Mucosa of descending colon (tissue), 3 donors: ENCODE results near the gene COL7A1. TPM values are rescaled to one million over a fixed set of nuclear protein-coding genes. Genes with fewer than 3 reads are reported as not detected.

Experiments
- ATAC-seq: fragments of 200-7000 bp; cut with Tn5 transposase; one replicate; pipeline ENCODE4 v1.9.1; 2020; ENCODE audit warnings: mild to moderate bottlenecking, moderate library complexity
- DNase-seq, 3 donors: peaks; one replicate each; pipeline ENCODE4 v3.0.0-alpha.2; 2020
- H3K36me3 ChIP-seq: fragments of 200-600 bp; one replicate; pipeline ENCODE4 v1.8.0; 2021; ENCODE audit warnings: low read depth, mild to moderate bottlenecking
- H3K4me1 ChIP-seq: fragments of 200-600 bp; one replicate; pipeline ENCODE4 v1.8.0; 2021; ENCODE audit warnings: low read depth, mild to moderate bottlenecking
- H3K4me3 ChIP-seq: fragments of 200-600 bp; one replicate; pipeline ENCODE4 v1.8.0; 2021; ENCODE audit warnings: mild to moderate bottlenecking
- H3K9me3 ChIP-seq: fragments of 200-600 bp; one replicate; pipeline ENCODE4 v1.8.0; 2021; ENCODE audit warnings: mild to moderate bottlenecking
- intact Hi-C, 2 donors: fragments of 100-400 bp; cut with DNase I in 1 of 2; cut with micrococcal nuclease in 1 of 2; formaldehyde crosslinking; loops; one replicate each; pipeline versions ENCODE4 v1.11.0 to v1.11.1; 2022; cut with DNase I, micrococcal nuclease
- microRNA-seq: library from miRNA; unstranded; fragments of <30 nt; microRNA quantifications from one replicate; pipeline ENCODE4, GENCODE V29; 2019
- total RNA-seq, 3 donors: library from RNA; stranded (reverse); fragmentation: NEBNext Ultra II Directional in 2 of 3; extraction: Animal tissue kit (Norgen Biotek cat#: 25700) in 2 of 3; gene quantifications; one replicate each; pipeline versions ENCODE4 v1.2.1 to v1.2.4, GENCODE V29; 2021 to 2023
- TF ChIP-seq, protein P1 (sequence below): fragments of 200-600 bp; IDR thresholded peaks from one replicate; pipeline ENCODE4 v1.8.0; 2022; ENCODE audit warnings: antibody characterized with exemption, mild to moderate bottlenecking
- donor health status: DM: no; HTN: no; CAD: no; lungs with moderate emphysema.
- donor health status: DM: no; HTN: no; CAD: no.
- donor health status: DM: no; HTN: yes; CAD: no.

The COL7A1 gene
- total RNA-seq, 3 donors from 2014 or later: 2.8 to 6.8 (median 3.9) TPM

DNA sequence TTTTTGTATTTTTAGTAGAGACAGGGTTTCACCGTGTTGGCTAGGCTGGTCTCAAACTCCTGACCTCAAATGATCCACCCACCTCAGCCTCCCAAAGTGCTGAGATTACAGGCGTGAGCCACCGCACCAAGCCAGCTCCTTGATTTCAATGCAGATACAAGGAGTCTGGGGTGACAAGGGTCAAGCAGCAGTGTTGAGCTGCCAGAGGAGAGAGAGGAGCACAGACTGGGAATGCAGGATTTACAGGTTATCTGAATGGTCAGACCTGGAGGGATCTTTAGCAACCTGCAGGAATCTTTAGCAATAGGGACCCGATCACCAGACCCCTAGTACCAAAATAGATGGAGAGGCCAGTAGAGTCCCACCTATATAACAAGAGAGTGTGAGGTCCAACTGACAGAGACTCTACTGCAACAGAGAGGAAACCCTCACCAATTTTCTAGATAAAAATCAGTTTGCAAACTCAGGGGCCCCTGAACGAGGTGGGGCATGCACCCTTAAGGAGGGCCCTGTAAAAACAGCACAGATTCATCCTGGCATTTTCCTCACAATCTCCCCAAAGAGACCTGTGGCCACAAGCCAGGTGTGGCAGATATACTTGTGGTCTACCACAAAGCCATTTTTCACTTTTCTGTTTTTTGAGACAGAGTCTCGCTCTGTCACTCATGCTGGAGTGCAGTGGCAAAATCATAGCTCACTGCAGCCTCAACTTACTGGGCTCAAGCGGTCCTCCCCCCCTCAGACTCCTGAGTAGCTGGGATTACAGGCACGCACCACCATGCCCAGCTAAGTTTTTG, 80.5 kb downstream of the COL7A1 start:
- H3K4me1 ChIP-seq: no peaks in the 10 kb centered on the region
- no peak overlapping the region for H3K4me3 ChIP-seq
- DNase-seq (no peak), ATAC-seq (no peak)
- intact Hi-C loops: no loop called here
- H3K9me3 ChIP-seq: no peaks in the 10 kb centered on the region
- no peaks in the 10 kb centered on the region for H3K36me3 ChIP-seq
- TF ChIP-seq, protein P1, sequence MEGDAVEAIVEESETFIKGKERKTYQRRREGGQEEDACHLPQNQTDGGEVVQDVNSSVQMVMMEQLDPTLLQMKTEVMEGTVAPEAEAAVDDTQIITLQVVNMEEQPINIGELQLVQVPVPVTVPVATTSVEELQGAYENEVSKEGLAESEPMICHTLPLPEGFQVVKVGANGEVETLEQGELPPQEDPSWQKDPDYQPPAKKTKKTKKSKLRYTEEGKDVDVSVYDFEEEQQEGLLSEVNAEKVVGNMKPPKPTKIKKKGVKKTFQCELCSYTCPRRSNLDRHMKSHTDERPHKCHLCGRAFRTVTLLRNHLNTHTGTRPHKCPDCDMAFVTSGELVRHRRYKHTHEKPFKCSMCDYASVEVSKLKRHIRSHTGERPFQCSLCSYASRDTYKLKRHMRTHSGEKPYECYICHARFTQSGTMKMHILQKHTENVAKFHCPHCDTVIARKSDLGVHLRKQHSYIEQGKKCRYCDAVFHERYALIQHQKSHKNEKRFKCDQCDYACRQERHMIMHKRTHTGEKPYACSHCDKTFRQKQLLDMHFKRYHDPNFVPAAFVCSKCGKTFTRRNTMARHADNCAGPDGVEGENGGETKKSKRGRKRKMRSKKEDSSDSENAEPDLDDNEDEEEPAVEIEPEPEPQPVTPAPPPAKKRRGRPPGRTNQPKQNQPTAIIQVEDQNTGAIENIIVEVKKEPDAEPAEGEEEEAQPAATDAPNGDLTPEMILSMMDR: no peak

Small RNA genes within 50 kb of the gene (microRNA-seq; reads per million reads assigned to microRNA genes)
- gene MIR4793: not detected
- gene MIR6823: not detected
- gene MIR711: not detected

Other genes starting within 250 kb of the COL7A1 start
- not detected for gene FBXW12, start 223.1 kb downstream of the COL7A1 start, total RNA-seq
- gene PLXNB1, start 165.2 kb downstream of the COL7A1 start, total RNA-seq: 100 to 1,000 TPM in 2 of 3 donors, 10 to 100 TPM in 1; 98.1 to 136 (median 127) TPM
- gene CCDC51, start 155.2 kb downstream of the COL7A1 start, total RNA-seq: 10 to 100 TPM; 13.0 to 15.3 (median 14.8) TPM
- gene TMA7, start 155.1 kb downstream of the COL7A1 start, total RNA-seq: 100 to 1,000 TPM; 130 to 193 (median 153) TPM
- 1 to 10 TPM; 4.5 to 7.2 (median 6.2) TPM for gene ATRIP, start 148.6 kb downstream of the COL7A1 start, total RNA-seq
- 100 to 1,000 TPM; 106 to 120 (median 115) TPM for gene SHISA5, start 91.2 kb downstream of the COL7A1 start, total RNA-seq
- gene PFKFB4, start 38.5 kb downstream of the COL7A1 start, total RNA-seq: 10 to 100 TPM in 2 of 3 donors, 1 to 10 TPM in 1; 4.4 to 14.2 (median 10.8) TPM
- gene UCN2, start 31.5 kb downstream of the COL7A1 start, total RNA-seq: under 1 TPM in 1 of 3 donors, not detected in 2; 0.19 TPM
- 100 to 1,000 TPM; 384 to 562 (median 554) TPM for gene UQCRC1, start 14.3 kb upstream of the COL7A1 start, total RNA-seq
- gene TMEM89, start 26.4 kb upstream of the COL7A1 start, total RNA-seq: 1 to 10 TPM in 1 of 3 donors, under 1 TPM in 1, not detected in 1; 0.65 to 1.1 TPM
- 100 to 1,000 TPM in 2 of 3 donors, 10 to 100 TPM in 1; 78.6 to 161 (median 104) TPM for gene SLC26A6, start 40.1 kb upstream of the COL7A1 start, total RNA-seq
- 1 to 10 TPM; 1.1 to 2.7 (median 2.3) TPM for gene CELSR3, start 67.6 kb upstream of the COL7A1 start, total RNA-seq
- 10 to 100 TPM; 21.7 to 27.3 (median 23.7) TPM for gene NCKIPSD, start 90.6 kb upstream of the COL7A1 start, total RNA-seq
- gene IP6K2, start 121.9 kb upstream of the COL7A1 start, total RNA-seq: 100 to 1,000 TPM in 2 of 3 donors, 10 to 100 TPM in 1; 99.3 to 199 (median 137) TPM